KMS-11 (cell line): ENCODE results near the gene TNC.

Experiments used
- H2AFZ ChIP-seq: fragments of 200-600 bp; sonication (generic); 2 replicates; pipeline ENCODE4 v1.6.1; 2016; ENCODE audit warnings: antibody characterized with exemption, mixed run types, low read depth
- H3K27ac ChIP-seq: fragments of 200-600 bp; sonication (generic); 2 replicates; pipeline ENCODE4 v1.6.1; 2016; ENCODE audit warnings: mild to moderate bottlenecking, mixed run types
- H3K27me3 ChIP-seq: fragments of 200-600 bp; sonication (generic); 2 replicates; pipeline ENCODE4 v1.6.1; 2017; ENCODE audit warnings: mild to moderate bottlenecking, low read depth, mixed run types, moderate library complexity; ENCODE audit not compliant: insufficient read depth
- H3K36me3 ChIP-seq: fragments of 200-600 bp; sonication (generic); 2 replicates; pipeline ENCODE4 v1.6.1; 2017; ENCODE audit warnings: mild to moderate bottlenecking, mixed run types; ENCODE audit not compliant: insufficient read depth
- H3K4me1 ChIP-seq: fragments of 200-600 bp; sonication (generic); 2 replicates; pipeline ENCODE4 v1.6.1; 2016; ENCODE audit warnings: mild to moderate bottlenecking, low read depth, mixed run types; ENCODE audit not compliant: poor library complexity, severe bottlenecking
- H3K4me2 ChIP-seq: fragments of 200-600 bp; sonication (generic); 2 replicates; pipeline ENCODE4 v1.7.0; 2016; ENCODE audit warnings: mild to moderate bottlenecking, mixed run types
- H3K4me3 ChIP-seq: fragments of 200-600 bp; sonication (generic); IDR thresholded peaks from 2 replicates; pipeline ENCODE4 v1.6.1; 2017; ENCODE audit warnings: low read depth, low read length, mixed read lengths; ENCODE audit not compliant: insufficient read depth
- H3K79me2 ChIP-seq: fragments of 200-600 bp; sonication (generic); 2 replicates; pipeline ENCODE4 v1.6.1; 2016; ENCODE audit warnings: low read depth, mixed run types; ENCODE audit not compliant: insufficient read depth
- H3K9ac ChIP-seq: fragments of 200-600 bp; sonication (generic); 2 replicates; pipeline ENCODE4 v1.6.1; 2016; ENCODE audit warnings: mild to moderate bottlenecking, mixed run types
- H4K20me1 ChIP-seq: fragments of 200-600 bp; sonication (generic); 2 replicates; pipeline ENCODE4 v1.6.1; 2016; ENCODE audit warnings: mild to moderate bottlenecking, mixed run types; ENCODE audit not compliant: insufficient read depth
- TF ChIP-seq, protein P1 (sequence below): fragments of 200-600 bp; sonication (generic); conservative IDR thresholded peaks from 2 replicates; pipeline ENCODE4 v1.6.1; 2017; ENCODE audit warnings: low read depth, mild to moderate bottlenecking, antibody characterized with exemption, low read length, moderate library complexity, mixed read lengths

TNC gene

DNA sequence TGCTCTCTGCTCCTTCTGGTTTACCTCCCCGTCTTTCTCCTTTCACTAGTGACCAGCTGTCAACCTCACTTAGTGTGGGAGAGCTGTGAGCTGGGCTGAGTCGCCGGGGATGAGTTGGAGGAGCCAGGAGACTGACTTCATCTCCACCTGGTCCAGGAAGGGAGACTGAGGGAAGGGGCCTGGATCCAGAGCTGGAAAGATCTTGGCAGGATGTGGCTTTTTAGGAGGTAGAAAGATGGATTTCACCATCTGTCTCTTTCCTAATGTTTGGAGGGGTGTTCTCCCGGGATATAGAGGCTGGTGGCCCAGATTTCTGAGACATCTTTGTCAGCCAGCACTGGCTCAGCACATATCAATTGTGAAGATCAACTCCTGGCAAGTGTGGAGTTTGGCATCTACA is 37.1 kb upstream of the TNC start:
- no peak overlapping the region for H3K9ac ChIP-seq
- no peak overlapping the region for H3K27ac ChIP-seq
- no peak overlapping the region for H2AFZ ChIP-seq
- H3K4me2 ChIP-seq: no peak overlapping the region
- H3K27me3 ChIP-seq: no peaks in the 10 kb centered on the region
- no peaks in the 10 kb centered on the region for H3K79me2 ChIP-seq
- H4K20me1 ChIP-seq: no peaks in the 10 kb centered on the region
- H3K4me1 ChIP-seq: no peaks in the 10 kb centered on the region
- H3K4me3 ChIP-seq: no peak overlapping the region
- no peaks in the 10 kb centered on the region for H3K36me3 ChIP-seq
- TF ChIP-seq, protein P1, sequence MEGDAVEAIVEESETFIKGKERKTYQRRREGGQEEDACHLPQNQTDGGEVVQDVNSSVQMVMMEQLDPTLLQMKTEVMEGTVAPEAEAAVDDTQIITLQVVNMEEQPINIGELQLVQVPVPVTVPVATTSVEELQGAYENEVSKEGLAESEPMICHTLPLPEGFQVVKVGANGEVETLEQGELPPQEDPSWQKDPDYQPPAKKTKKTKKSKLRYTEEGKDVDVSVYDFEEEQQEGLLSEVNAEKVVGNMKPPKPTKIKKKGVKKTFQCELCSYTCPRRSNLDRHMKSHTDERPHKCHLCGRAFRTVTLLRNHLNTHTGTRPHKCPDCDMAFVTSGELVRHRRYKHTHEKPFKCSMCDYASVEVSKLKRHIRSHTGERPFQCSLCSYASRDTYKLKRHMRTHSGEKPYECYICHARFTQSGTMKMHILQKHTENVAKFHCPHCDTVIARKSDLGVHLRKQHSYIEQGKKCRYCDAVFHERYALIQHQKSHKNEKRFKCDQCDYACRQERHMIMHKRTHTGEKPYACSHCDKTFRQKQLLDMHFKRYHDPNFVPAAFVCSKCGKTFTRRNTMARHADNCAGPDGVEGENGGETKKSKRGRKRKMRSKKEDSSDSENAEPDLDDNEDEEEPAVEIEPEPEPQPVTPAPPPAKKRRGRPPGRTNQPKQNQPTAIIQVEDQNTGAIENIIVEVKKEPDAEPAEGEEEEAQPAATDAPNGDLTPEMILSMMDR: no peak

GRCh38 chr9:115154617-115155016 is 36.7 kb upstream of the TNC start:
- Histone ChIP-seq H3K4me3 (no peak overlapping the region), H3K79me2 (no peaks in the 10 kb centered on the region), H3K4me1 (no peaks in the 10 kb centered on the region), H2AFZ (no peak overlapping the region), H3K9ac (no peak overlapping the region), H3K27ac (no peak overlapping the region), H3K36me3 (no peaks in the 10 kb centered on the region), H3K27me3 (no peaks in the 10 kb centered on the region), H3K4me2 (no peak overlapping the region), H4K20me1 (no peaks in the 10 kb centered on the region)
- TF ChIP-seq, protein P1: no peak

DNA sequence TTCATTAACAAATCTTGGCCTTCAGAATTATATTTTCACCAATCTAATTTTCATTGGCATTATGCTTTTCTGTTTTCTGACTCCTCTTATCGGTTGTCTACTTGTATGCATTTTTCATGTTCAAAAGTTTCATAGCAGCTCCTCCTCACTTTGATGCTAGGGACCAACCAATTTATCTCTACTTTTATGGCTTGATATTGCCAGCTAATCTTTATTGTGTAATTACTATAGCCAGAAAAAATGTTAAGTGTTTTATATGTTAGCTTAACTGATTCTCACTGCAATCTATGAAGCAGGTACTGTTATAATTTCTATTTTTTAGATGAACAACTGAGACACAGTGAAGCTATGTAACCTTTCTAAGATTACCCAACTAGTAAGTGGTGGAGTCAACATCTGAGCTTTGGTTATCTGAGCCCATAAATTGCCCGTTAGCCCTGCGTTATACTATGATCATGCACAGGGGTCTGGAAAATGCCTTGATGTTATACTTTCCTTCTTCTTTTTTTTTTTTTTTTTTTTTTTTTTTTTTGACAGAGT is 34.4 kb upstream of the TNC start:
- TF ChIP-seq, protein P1: no peak
- Histone ChIP-seq H3K4me1 (no peaks in the 10 kb centered on the region), H3K27ac (no peak overlapping the region), H3K27me3 (no peaks in the 10 kb centered on the region), H3K4me2 (no peak overlapping the region), H4K20me1 (no peaks in the 10 kb centered on the region), H3K9ac (no peak overlapping the region), H3K79me2 (no peaks in the 10 kb centered on the region), H2AFZ (no peak overlapping the region), H3K36me3 (no peaks in the 10 kb centered on the region), H3K4me3 (no peak overlapping the region)

DNA sequence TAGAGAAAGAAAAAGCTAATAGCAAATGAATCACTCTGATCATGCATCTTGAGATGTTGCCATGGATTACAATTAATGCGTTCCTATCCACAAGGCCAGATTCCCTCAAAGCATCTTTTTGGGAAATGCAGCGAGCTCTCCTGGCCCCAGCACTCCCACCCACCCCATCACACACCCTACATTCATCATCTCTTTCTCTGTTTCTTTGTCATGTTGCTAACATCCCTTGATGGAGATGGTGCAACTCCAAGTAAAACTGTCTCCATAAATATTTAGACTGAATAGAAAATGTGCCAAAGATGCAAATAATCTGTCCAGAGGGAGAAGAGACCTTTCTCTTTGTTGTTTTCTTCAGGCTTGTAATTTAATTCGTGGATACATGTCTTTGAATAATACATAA is 30.8 kb upstream of the TNC start:
- Histone ChIP-seq H3K27ac (no peak overlapping the region), H4K20me1 (no peaks in the 10 kb centered on the region), H3K27me3 (no peaks in the 10 kb centered on the region), H3K4me2 (no peak overlapping the region), H3K4me3 (no peak overlapping the region), H3K36me3 (no peaks in the 10 kb centered on the region), H3K4me1 (no peaks in the 10 kb centered on the region), H3K79me2 (no peaks in the 10 kb centered on the region), H2AFZ (no peak overlapping the region), H3K9ac (no peak overlapping the region)
- TF ChIP-seq, protein P1: no peak
